ENCODE data around the gene MED10.

Gene MED10

DNA sequence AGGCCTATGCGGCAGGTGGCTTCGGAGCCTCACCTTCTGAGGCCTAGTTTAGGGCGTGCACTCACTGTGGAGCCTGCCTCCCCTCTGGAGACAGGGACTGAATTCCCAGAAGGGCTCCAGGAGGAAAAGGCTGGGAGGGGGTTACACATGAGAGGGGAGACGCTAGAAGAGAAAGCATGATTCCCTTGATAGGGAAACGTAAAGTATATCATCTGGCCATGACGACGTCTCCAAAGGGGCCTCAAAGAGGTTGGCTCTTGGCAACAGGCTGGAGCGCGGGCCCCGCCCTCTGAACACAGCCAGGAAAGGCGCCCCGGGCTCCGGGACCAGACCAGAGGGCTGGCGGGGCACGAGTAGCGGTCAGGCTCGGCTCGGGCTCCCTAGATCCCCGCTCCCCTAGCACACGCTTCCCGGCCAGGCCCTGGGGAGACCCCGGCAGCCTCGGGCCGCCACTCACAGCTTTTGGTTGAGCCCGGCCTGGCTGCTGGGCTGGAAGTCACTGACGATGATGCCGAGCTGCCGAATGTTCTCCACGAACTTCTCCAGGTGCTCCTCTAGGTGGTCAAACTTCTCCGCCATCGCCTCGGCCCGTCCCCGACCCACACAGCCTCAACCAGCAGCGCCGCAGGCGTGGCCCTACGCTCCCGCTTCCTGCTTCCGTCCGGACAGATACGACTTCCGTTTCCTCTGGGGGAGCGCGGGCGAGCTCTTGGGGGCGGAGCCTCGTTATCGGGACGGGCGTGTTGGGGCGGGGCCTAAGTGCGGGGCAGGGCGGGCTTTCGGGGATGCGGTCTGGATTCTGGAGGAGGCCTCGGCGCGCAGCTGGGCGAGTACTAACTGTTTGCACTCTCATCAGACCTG, at the start of gene MED10:
Gene MED10, minus strand, starts transcription at position 643 of the 861 bp plus-strand sequence. Its CDS starts 64 bp downstream, at position 579.
- peak; percentile 93 for DNase-seq

- no peak for DNase-seq
These were observed 49.3 kb upstream of the MED10 start for GRCh38 chr5:6427694-6428093.

- DNase-seq: no peak
These were observed 46.4 kb upstream of the MED10 start for GRCh38 chr5:6424700-6425099.

GRCh38 chr5:6424110-6424659, 45.8 kb upstream of the MED10 start:
- no peak for DNase-seq

GRCh38 chr5:6423327-6424109, 45.2 kb upstream of the MED10 start:
- DNase-seq: no peak

GRCh38 chr5:6419340-6419852, 41.0 kb upstream of the MED10 start:
- DNase-seq: peak; percentile 79

DNA sequence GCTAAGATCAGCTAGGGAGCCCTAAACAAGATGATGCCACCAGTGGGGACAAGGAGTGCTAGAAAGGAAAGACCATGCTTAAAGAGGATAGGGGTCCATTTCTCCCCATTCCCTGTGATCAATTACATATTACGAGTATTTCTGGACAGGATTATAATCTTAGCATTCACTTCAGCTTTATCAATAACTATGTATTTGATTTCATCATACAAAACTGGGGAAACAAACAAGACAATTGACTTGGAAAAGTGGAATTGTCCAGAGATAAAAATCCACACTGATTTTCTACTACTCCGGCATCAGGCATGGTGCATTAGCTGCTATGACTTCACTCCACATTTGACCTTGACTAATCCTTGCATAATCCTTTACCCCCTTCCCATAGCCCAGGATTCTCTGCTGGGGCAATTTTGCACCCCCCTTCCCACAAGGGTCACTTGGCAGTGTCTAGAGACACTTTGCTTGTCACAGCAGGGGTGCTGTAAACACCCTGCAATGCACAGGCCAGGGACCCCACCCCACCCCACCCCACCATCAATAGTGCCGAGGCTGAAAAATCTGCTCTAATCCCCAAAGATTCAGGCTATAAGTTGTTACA, 40.4 kb upstream of the MED10 start:
- no peak for DNase-seq

GRCh38 chr5:6417657-6418056, 39.3 kb upstream of the MED10 start:
- no peak for DNase-seq

DNA sequence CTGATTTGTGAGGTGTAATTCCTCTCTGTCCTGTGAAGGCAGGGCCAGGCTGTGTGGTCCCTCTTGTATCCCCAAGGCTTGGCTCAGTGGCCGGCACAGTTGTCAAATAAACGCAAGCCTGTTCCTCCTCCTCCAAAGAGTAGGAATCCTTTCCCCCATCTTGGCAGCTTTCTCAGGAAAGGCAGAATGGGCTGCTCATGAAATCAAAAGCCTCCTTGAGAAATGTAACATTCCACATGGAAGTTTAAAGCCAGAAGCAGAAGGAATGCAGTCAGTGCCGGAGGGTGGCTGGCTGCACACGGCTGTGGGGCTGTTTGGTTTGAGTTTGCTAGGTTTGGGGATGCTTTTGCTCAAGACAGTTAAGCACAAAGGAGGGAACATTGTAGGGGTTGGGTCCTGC, 34.5 kb upstream of the MED10 start:
- no peak for DNase-seq

DNA sequence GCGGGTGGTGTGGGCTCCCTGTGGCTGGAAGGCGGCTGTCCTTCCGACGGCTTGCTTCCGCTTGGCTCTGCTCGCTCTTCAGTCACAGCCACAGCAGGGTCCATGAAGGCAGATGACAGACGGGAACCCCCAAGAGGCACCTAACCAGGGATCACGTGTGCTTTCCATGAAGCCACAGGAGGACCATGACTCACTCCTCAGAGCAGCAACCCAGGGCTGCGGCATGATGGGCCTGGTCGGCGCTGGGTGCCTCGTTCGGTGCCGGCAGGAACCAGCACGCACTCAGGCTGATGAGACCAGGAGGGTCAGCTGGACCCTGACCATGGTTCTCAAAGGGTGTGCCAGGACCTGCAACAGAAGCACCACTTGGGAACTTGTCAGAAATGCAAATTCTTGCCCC, 32.8 kb upstream of the MED10 start:
- DNase-seq: no peak

GRCh38 chr5:6410421-6410820, 32.1 kb upstream of the MED10 start:
- no peak for DNase-seq

GRCh38 chr5:6408627-6409446, 30.5 kb upstream of the MED10 start:
- no peak for DNase-seq

GRCh38 chr5:6408260-6408596, 29.9 kb upstream of the MED10 start:
- DNase-seq: no peak

DNA sequence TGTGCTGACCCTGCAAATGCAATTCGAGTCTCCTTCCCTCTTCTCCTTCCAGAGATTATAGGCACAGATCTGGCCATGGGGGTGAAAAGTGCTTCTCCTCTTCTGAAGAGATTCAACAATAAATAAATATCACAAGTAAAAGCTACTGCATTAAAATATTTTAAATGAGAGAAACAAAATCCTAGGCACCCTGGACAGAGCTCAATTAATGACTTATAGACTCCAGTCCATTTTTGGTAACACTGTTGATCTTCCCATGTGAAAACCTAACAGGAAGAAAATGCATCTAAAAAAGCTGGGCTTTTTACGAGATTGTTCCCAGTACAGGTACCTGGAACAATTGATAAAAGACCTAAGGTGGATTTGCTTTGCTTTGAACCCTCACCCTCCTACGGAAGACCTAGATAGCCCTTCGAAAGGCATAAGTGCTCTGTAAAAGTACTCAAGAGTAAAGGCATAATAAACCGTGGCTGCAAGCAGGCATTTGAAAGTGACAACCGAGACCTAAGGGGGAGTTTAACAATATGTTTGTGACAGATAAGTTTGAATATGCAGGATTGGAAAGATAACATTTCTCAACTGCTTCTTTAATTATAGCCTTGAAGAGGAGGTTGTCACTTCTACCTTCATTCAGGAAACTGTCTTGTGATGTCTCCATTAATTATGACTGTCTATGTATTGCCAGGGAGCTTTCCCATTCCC, 29.4 kb upstream of the MED10 start:
- no peak for DNase-seq

- no peak for DNase-seq
These were observed 27.2 kb upstream of the MED10 start for GRCh38 chr5:6405591-6405990.

- no peak for DNase-seq
These were observed 25.8 kb upstream of the MED10 start for GRCh38 chr5:6404129-6404528.

DNA sequence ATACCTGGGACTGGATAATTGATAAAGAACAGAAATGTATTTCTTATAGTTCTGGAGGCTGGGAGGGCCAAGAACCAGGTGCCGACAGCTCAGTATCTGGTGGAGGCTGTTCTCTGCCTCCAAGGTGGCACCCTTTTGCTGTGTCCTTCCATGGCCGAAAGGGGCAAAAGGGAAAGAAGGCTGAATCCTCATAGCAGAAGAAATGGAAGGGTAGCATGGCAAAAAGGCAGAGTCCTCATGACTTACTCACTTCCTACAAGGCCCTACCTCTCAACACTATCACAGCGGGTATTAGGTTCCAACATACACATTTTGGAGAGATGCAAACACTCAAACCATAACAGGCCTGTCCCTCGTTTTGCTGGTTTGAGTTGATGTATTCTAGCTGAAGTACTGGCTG, 25.1 kb upstream of the MED10 start:
- DNase-seq: no peak

DNA sequence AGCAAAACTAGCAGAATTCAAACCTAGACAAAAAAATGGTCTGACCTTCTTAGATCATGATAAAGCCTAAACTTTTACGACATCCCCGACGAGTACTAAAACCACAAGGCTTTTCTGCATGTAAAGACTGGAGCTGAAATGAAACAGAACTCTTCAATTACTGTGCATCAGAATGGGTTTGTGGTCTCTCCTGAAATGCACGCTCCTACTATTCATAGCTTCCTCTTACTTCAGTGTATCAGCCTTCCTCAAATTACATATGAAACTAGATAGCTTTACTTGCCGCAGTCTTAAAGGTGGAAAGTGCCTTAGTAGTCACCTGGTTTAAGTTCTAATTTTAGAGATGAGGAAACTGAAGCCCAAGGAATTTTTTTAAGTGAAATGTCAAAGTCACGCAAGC, 24.6 kb upstream of the MED10 start:
- no peak for DNase-seq

DNA sequence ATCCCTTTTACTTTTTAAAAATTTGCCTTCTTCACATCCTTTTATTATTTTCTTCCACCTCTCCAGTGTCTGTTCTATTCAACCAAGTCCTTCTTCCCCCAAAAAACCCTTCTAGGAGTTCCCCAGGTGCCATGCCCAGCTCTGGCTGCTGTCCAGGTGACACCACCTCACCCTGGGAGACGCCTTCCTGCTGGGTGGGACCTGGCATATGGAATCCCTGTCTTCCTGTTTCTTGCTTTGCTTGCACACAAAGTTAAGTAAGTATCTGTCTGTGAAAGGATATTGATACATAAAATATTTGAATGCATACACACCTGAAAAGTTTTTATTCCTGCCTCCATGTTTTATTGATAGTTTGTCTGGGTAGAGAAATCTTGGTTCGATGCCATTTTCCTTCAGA, 23.1 kb upstream of the MED10 start:
- DNase-seq: peak; percentile 4

- no peak for DNase-seq
These were observed 21.9 kb upstream of the MED10 start for GRCh38 chr5:6399980-6400910.
